ENCODE measurements around the gene RIC3. TPM values are rescaled to one million over a fixed set of nuclear protein-coding genes. Genes with fewer than 3 reads are reported as not detected.

RIC3 gene
- polyA plus RNA-seq, 3 donors: 10.9 to 19.1 (median 17.3) TPM

GRCh38 chr11:8105666-8106065, 63.2 kb downstream of the RIC3 start:
- DNase-seq: no peak

- no peak for DNase-seq
Observed at GRCh38 chr11:8105133-8105532, 63.7 kb downstream of the RIC3 start.

- DNase-seq: no peak
Observed at GRCh38 chr11:8103909-8104308, 64.9 kb downstream of the RIC3 start.

GRCh38 chr11:8102965-8103364, 65.9 kb downstream of the RIC3 start:
- no peak for DNase-seq

DNA sequence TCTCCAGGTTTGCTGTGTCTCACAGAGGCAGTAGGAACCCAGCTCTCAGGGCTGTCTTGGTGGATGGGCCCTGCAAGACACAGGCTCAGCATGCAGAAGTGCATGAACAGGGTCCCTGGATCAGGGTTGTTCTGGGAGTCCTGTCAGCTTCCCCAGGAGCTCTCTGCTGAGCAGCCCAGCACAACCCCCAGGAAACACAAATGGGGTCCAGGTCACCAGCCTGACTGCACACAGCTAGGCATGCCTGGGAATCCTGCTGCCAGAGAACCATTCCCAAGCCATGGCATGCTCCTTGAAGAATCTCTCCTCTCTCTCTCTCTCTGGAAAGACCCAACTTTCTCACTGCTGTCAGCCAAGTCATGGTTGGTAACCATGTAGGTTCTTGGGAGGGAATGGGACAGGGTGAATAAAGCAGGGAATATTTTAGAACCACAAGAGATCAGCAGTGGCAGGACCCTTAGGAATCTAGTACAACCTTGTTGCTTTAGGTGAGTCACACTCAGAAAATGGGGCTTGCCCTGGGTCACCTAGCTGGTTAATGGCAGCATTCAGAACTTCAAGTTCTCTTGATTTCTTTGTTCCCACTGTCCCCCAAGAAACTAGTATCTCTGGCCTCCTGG, 66.4 kb downstream of the RIC3 start:
- DNase-seq: no peak

DNA sequence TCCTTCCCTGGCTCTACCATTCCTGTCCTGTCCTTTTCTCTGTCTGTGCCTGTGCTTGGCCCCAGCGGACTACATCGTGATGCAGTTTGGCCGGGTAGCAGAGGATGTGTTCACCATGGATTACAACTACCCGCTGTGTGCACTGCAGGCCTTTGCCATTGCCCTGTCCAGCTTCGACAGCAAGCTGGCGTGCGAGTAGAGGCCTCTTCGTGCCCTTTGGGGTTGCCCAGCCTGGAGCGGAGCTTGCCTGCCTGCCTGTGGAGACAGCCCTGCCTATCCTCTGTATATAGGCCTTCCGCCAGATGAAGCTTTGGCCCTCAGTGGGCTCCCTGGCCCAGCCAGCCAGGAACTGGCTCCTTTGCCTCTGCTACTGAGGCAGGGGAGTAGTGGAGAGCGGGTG, 67.4 kb downstream of the RIC3 start:
- no peak for DNase-seq

DNA sequence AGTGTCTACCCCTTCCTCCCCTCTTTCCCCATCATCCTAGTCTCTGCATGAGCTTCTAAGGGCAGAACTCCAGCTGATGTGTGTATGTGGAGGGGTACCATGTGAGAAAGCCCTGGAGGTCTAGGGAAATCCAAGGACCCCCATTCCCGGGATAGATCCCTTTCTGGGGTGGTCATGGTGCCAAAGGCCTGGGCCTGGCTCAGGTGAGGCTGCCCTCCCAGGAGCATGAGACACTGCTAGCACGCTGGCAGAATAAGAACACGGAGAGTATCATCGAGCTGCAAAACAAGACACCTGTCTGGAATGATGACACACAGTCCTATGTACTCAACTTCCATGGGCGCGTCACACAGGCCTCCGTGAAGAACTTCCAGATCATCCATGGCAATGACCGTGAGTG, 68.2 kb downstream of the RIC3 start:
- DNase-seq: no peak

GRCh38 chr11:8100158-8100557, 68.7 kb downstream of the RIC3 start:
- DNase-seq: no peak

GRCh38 chr11:8099291-8099899, 69.4 kb downstream of the RIC3 start:
- DNase-seq: peak; percentile 62

DNA sequence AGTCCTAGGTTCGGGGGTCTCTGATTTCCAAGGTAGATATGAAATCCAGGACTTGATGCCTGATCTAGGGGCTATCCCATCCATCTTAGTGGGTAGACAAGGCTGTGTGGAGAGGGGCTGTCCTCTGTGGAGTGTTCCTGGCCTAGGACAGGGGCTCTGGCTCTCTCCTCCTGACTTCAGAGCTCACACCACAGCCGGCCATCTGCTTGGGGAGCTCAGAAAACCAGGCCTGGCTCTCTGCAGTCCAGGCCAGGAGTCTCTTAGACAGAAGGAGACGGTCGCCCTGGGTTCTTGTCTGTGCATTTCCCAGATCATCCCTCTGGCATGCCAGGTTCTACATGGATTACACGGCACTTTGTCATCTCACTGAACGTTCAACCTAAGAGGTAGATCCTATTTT, 69.9 kb downstream of the RIC3 start:
- DNase-seq: no peak

GRCh38 chr11:8098361-8098760, 70.5 kb downstream of the RIC3 start:
- DNase-seq: no peak

GRCh38 chr11:8097926-8098325, 70.9 kb downstream of the RIC3 start:
- no peak for DNase-seq

- DNase-seq: no peak
Observed at GRCh38 chr11:8097468-8097867, 71.4 kb downstream of the RIC3 start.

GRCh38 chr11:8097062-8097461, 71.8 kb downstream of the RIC3 start:
- DNase-seq: no peak

GRCh38 chr11:8096575-8096974, 72.2 kb downstream of the RIC3 start:
- DNase-seq: no peak

DNA sequence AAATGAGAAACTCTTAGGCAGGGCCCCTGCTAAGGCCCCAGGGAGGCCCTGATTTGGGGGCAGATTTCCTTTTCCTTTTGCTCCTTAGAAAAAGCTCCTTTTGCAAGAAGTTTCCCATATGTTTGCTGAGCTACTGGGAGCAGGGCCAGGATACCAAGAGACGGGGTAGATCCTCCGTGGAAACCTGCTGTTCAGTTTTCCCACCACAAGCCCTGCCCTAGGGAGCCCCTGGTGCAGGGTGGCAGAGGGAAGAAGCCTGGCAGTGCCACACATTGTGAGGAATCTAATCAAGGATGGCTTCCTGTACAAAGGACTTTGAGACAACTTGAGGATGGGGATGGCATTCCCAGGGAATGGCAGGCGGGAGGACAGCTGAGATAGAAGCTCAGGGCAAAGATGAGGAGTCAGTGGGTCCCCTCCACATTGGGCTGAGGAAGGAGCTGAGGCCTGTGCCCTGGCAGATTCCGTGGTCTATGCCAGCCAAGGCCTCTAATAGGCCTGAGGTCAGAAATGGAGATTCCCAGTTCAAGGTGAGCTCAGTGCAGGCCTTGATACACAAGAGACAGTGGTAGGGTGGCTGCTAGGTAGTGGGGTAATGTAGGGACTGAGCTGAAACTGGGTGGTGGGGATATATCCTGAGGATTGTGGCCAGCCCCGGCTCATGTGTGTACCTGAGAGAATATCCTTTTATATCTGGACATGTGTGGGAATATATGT, 72.9 kb downstream of the RIC3 start:
- no peak for DNase-seq

DNA sequence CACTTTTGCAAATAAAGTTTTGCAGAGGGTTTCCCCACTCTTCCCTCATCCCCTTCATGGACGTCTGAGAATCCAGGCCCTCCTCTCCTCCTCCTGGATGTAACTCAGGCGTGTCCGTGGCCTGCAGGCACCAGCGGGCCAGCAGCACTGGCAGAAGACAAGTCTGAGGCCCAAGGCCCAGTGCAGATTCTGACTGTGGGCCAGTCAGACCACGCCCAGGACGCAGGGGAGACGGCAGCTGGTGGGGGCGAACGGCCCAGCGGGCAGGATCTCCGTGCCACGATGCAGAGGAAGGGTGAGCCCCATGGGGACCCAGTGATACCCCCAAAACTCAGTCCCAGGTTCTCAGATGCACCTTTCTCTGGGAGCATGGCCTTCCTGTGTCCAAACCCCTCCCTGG, 73.5 kb downstream of the RIC3 start:
- DNase-seq: no peak

DNA sequence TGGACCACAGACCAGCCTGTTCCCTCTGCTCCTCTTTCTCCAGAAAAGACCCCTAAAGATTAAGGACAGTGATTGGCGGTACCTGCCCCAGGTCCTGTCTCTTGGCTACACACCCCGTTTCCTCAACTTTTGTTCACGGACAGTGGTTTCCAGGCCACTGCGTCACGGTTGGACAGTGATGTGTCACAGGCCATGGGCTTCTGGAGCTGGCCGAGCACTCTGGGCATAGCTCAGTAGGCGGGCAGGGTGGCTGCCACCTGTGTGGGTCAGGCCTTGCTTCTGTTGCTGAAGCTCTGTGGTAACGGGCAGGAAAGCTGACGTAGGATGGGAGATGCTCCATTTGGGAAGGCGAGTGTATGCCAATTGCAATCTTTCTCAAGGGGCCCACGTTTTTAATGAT, 74.2 kb downstream of the RIC3 start:
- no peak for DNase-seq

DNA sequence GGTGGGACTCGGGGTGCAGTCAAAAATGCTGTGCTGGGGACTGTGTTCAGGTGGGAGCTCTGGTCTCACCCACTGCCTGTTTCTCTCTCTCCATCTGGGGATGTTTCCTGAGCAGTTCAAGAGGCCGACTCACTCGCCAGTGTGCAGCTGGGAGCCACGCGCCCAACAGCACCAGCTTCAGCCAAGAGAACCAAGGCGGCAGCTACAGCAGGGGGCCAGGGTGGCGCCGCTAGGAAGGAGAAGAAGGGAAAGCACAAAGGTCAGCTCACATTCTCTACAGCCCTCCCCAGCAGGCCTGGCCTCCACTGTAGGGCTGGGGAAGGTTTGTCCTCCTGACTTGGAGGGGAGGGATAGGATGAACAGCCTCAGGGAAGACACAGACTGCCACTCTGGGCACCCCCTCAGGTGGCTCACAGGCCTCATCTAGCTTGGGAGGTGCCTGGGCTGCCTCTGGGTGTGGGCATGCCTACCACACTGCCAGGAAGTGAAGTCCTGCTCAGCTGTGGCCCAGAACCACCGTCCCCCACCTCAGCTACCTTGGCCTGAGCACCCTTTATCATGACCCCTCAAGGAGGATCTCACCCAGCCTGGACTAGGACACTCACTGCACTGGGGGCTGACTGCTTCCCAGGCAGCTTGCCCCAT, 74.8 kb downstream of the RIC3 start:
- no peak for DNase-seq

DNA sequence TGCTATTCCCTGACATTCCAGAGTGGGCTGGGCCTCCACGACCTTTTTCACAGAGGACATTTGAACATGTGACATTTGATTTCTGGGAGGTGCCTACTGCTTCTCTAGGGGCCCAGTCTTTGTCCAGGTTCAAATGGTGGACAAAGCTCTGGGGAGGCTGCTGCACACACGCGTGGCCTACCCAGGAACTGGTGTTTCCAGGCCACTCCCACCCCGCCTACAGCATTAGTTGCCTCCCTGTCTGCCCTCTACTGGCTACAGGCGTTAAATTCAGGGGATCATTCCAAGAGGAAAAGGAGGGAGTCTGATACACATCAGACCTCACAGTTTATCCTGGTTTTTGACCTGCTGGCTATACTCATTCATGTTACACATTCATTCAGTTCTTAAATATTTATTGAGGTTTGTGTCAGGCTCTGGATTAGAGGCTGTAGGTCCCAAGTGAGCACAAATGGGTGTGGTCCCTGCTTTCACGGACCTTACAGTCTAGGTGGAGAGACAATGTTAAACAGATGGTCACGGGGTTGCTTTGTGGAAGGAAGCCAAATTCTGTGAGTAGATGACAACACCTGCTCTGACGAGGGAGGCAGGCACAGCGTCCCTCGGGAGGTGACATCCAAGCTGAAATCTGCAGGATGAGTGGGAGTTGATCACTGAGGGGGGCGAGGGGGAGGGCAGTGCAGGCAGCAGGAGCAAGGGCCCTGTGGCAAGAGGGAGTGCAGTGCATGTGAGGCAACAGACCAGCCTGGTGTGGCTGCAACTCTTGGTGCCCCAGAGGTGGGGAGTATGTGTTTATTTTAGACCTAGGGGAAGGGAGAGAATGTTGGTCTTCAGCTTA, 76.0 kb downstream of the RIC3 start:
- DNase-seq: peak; percentile 43

DNA sequence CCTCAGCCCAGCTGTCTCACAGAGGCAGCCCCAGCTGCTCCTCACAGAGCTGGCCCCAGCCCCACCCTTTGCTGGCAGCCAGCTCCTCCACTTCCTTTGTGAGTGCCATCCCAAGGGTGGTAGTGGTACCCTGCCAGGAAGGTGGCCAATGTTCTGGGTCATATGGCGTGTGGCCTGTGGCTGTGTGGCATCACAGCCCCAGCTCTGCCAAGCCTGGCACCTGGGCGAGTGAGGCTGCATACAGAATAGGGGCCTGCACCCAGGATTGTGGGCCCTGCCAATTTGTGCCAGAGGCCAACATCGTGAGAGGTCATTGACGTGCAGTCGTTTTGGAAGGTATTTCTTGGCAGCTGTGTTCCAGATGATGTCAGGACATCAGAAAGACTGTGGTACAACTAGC, 77.1 kb downstream of the RIC3 start:
- no peak for DNase-seq

- DNase-seq: peak; percentile 50
Observed at GRCh38 chr11:8090756-8091155, 78.1 kb downstream of the RIC3 start.

All from renal pelvis (tissue), 4 donors.